Neural cell (in vitro differentiated cells): ENCODE measurements around the gene TBC1D3B.

Source experiments
- MXI1 ChIP-seq: fragments of 450-650 bp; conservative IDR thresholded peaks from 2 replicates; pipeline ENCODE4 v1.6.1; 2014; ENCODE audit warnings: antibody characterized with exemption, mild to moderate bottlenecking; ENCODE audit not compliant: poor library complexity, severe bottlenecking
- POLR2AphosphoS5 ChIP-seq: IDR thresholded peaks from 2 replicates; pipeline ENCODE4 v1.6.1; 2012
- RAD21 ChIP-seq: fragments of 450-650 bp; conservative IDR thresholded peaks from 2 replicates; pipeline ENCODE4 v1.6.1; 2014; ENCODE audit warnings: antibody characterized with exemption, mild to moderate bottlenecking, moderate library complexity
- SMC3 ChIP-seq: fragments of 450-650 bp; conservative IDR thresholded peaks from 2 replicates; pipeline ENCODE4 v1.6.1; 2014; ENCODE audit warnings: antibody characterized with exemption, mild to moderate bottlenecking, moderate library complexity; ENCODE audit not compliant: poor library complexity
- TAF1 ChIP-seq: IDR thresholded peaks from 2 replicates; pipeline ENCODE4 v1.6.1; 2012; ENCODE audit warnings: low read depth
- TF ChIP-seq, protein P1 (sequence below): fragments of 450-650 bp; IDR thresholded peaks from 2 replicates; pipeline ENCODE4 v1.5.1; 2014; ENCODE audit warnings: antibody characterized with exemption, mild to moderate bottlenecking, moderate library complexity; ENCODE audit not compliant: poor library complexity, severe bottlenecking

- TF ChIP-seq SMC3 (no peak), MXI1 (no peak), TAF1 (no peak), RAD21 (no peak), POLR2AphosphoS5 (no peak)
- TF ChIP-seq, protein P1, sequence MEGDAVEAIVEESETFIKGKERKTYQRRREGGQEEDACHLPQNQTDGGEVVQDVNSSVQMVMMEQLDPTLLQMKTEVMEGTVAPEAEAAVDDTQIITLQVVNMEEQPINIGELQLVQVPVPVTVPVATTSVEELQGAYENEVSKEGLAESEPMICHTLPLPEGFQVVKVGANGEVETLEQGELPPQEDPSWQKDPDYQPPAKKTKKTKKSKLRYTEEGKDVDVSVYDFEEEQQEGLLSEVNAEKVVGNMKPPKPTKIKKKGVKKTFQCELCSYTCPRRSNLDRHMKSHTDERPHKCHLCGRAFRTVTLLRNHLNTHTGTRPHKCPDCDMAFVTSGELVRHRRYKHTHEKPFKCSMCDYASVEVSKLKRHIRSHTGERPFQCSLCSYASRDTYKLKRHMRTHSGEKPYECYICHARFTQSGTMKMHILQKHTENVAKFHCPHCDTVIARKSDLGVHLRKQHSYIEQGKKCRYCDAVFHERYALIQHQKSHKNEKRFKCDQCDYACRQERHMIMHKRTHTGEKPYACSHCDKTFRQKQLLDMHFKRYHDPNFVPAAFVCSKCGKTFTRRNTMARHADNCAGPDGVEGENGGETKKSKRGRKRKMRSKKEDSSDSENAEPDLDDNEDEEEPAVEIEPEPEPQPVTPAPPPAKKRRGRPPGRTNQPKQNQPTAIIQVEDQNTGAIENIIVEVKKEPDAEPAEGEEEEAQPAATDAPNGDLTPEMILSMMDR = no peak
Observed at GRCh38 chr17:36130346-36130745, 46.1 kb downstream of the TBC1D3B start.
